SW480 (cell line): ENCODE measurements around the gene FGD3.

Experiments
- DNase-seq: peaks from one replicate; pipeline ENCODE4 v3.0.0-alpha.2; 2016; ENCODE audit warnings: low spot score

Gene FGD3

GRCh38 chr9:93052791-93053540 lies 105.6 kb downstream of the FGD3 start:
- no peak for DNase-seq

- DNase-seq: no peak
These were observed 106.5 kb downstream of the FGD3 start for GRCh38 chr9:93053781-93054331.

GRCh38 chr9:93054758-93055704 lies 107.7 kb downstream of the FGD3 start:
- DNase-seq: no peak

- no peak for DNase-seq
These were observed 109.8 kb downstream of the FGD3 start for GRCh38 chr9:93057042-93057702.

GRCh38 chr9:93057703-93058354 lies 110.5 kb downstream of the FGD3 start:
- DNase-seq: no peak

GRCh38 chr9:93058355-93059010 lies 111.2 kb downstream of the FGD3 start, which contains the start of gene SUSD3:
TSS of gene SUSD3 (plus strand) at chr9:93058701. CDS start at chr9:93058743, 42 bp downstream.
- DNase-seq: peak; percentile 53

GRCh38 chr9:93059011-93059714 lies 111.8 kb downstream of the FGD3 start:
- no peak for DNase-seq

GRCh38 chr9:93059715-93060578 lies 112.6 kb downstream of the FGD3 start:
- DNase-seq: no peak

- no peak for DNase-seq
These were observed 113.5 kb downstream of the FGD3 start for GRCh38 chr9:93060746-93061259.

- no peak for DNase-seq
These were observed 114.0 kb downstream of the FGD3 start for GRCh38 chr9:93061260-93061751.

GRCh38 chr9:93061791-93062763 lies 114.8 kb downstream of the FGD3 start:
- DNase-seq: peak; percentile 44

- peak; percentile 78 for DNase-seq
These were observed 117.2 kb downstream of the FGD3 start for GRCh38 chr9:93064392-93065134.

GRCh38 chr9:93065135-93065720 lies 117.9 kb downstream of the FGD3 start:
- DNase-seq: no peak

- no peak for DNase-seq
These were observed 119.8 kb downstream of the FGD3 start for GRCh38 chr9:93066978-93067603.

- no peak for DNase-seq
These were observed 121.6 kb downstream of the FGD3 start for GRCh38 chr9:93068956-93069355.

GRCh38 chr9:93071464-93071863 lies 124.1 kb downstream of the FGD3 start:
- peak; percentile 45 for DNase-seq
